HAP-1 (cell line): ENCODE data around the gene SMG6.

Source experiments
- DNase-seq, 2 experiments: peaks; one replicate each; pipeline ENCODE4 v3.0.0-alpha.2; 2016 to 2020; ENCODE audit warnings: low spot score in 2 of 2
- H3K27me3 ChIP-seq: fragments of 250-450 bp; sonication (Bioruptor Pico); 2 replicates; pipeline ENCODE4 v1.5.1; 2020; ENCODE audit warnings: low read depth, mild to moderate bottlenecking, moderate library complexity
- H3K36me3 ChIP-seq: fragments of 250-450 bp; sonication (Bioruptor Pico); replicated peaks from 2 replicates; pipeline ENCODE4 v1.5.1; 2020; ENCODE audit warnings: mild to moderate bottlenecking
- H3K4me1 ChIP-seq: fragments of 250-450 bp; sonication (Bioruptor Pico); 2 replicates; pipeline ENCODE4 v1.5.1; 2020; ENCODE audit warnings: mild to moderate bottlenecking
- H3K4me3 ChIP-seq: fragments of 250-450 bp; sonication (Bioruptor Pico); 2 replicates; pipeline ENCODE4 v1.5.1; 2020; ENCODE audit warnings: mild to moderate bottlenecking, moderate library complexity
- H3K9me3 ChIP-seq: fragments of 250-450 bp; sonication (Bioruptor Pico); 2 replicates; pipeline ENCODE4 v1.5.1; 2020; ENCODE audit warnings: mild to moderate bottlenecking, moderate library complexity
- in situ Hi-C: fragments of 300-500 bp; cut with MboI; formaldehyde crosslinking; loops from 3 replicates; pipeline ENCODE4 v1.14.3; 2020; ENCODE audit warnings: low sequenced_read_pairs, inconsistent platforms, mixed read lengths

SMG6 gene

GRCh38 chr17:2067048-2067561, 236.5 kb downstream of the SMG6 start:
- no peaks in the 10 kb centered on the region for H3K27me3 ChIP-seq
- no peak for DNase-seq
- no peaks in the 10 kb centered on the region for H3K9me3 ChIP-seq
- peaks cover 24% of the 10 kb centered on the region for H3K36me3 ChIP-seq
- in situ Hi-C loops: loop anchor here (5.0 kb wide), 1 partner anchor 175 kb away; no protein-coding TSS in a partner anchor
- H3K4me1 ChIP-seq: no peaks in the 10 kb centered on the region
- no peak overlapping the region for H3K4me3 ChIP-seq

DNA sequence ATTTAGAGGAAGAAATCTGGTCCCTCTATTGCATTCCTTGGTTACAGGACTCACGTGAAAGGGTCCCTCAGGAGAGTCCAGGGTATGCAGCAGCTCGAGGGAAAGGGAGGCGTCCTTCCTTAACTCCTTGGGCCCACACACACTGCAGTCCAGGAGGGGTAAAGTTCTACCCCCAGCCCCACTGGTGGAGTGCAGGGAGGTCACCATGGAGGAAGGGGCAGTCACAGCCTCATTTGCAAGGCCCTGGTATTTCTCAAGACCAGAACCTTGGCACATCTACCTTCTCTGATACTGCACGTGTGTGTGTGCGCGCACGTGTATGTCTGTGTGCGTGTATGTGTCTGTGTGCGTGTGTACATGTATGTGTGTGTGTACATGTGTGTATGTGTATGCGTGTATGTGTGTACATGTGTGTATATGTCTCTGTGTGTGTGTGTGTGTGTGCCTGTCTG, 237.6 kb downstream of the SMG6 start:
- no peaks in the 10 kb centered on the region for H3K4me1 ChIP-seq
- no peak overlapping the region for H3K4me3 ChIP-seq
- peaks cover 24% of the 10 kb centered on the region for H3K36me3 ChIP-seq
- H3K27me3 ChIP-seq: no peaks in the 10 kb centered on the region
- DNase-seq: no peak
- in situ Hi-C loops: loop anchor here (5.0 kb wide), 1 partner anchor 176 kb away; no protein-coding TSS in a partner anchor
- no peaks in the 10 kb centered on the region for H3K9me3 ChIP-seq

- peak in 1 of 2 experiments; percentile 79 for DNase-seq
- Histone ChIP-seq H3K27me3 (no peaks in the 10 kb centered on the region), H3K36me3 (peaks cover 24% of the 10 kb centered on the region), H3K4me1 (no peaks in the 10 kb centered on the region), H3K4me3 (no peak overlapping the region), H3K9me3 (no peaks in the 10 kb centered on the region)
- in situ Hi-C loops: loop anchor here (5.0 kb wide), 1 partner anchor 177 kb away; no protein-coding TSS in a partner anchor
Observed at GRCh38 chr17:2064980-2065785, 238.4 kb downstream of the SMG6 start.

DNA sequence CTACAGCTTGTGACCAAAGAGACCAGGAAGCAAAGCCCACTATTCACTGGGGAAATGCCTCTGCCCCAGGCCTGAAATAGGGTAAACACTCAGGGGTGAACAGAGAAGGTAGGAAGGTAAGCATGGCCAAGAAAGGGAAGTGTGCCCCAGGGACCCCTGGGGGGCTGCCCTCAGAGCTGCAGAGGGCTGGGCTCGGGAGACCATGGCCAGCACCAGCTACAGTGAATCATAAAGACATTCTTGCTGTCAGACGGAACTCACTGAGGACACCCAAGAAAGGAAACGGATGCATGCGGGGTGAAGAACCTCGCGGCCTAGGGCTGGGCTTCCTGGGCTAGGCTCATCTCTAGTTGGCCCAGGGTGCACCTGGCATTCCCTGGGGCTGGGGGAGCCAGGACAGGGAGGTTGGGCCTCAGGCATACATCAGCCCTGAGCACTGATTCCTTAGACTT, 239.0 kb downstream of the SMG6 start:
- no peaks in the 10 kb centered on the region for H3K27me3 ChIP-seq
- no peaks in the 10 kb centered on the region for H3K9me3 ChIP-seq
- H3K4me3 ChIP-seq: no peak overlapping the region
- no peaks in the 10 kb centered on the region for H3K4me1 ChIP-seq
- in situ Hi-C loops: no loop called here
- peaks cover 24% of the 10 kb centered on the region for H3K36me3 ChIP-seq
- DNase-seq: no peak

GRCh38 chr17:2064147-2064489, 239.5 kb downstream of the SMG6 start:
- in situ Hi-C loops: no loop called here
- Histone ChIP-seq H3K9me3 (no peaks in the 10 kb centered on the region), H3K36me3 (peaks cover 24% of the 10 kb centered on the region), H3K4me1 (no peaks in the 10 kb centered on the region), H3K27me3 (no peaks in the 10 kb centered on the region), H3K4me3 (no peak overlapping the region)
- no peak for DNase-seq

GRCh38 chr17:2063261-2064146, 240.1 kb downstream of the SMG6 start:
- in situ Hi-C loops: no loop called here
- Histone ChIP-seq H3K9me3 (no peaks in the 10 kb centered on the region), H3K4me3 (no peak overlapping the region), H3K36me3 (peaks cover 24% of the 10 kb centered on the region), H3K4me1 (no peaks in the 10 kb centered on the region), H3K27me3 (no peaks in the 10 kb centered on the region)
- DNase-seq: no peak

DNA sequence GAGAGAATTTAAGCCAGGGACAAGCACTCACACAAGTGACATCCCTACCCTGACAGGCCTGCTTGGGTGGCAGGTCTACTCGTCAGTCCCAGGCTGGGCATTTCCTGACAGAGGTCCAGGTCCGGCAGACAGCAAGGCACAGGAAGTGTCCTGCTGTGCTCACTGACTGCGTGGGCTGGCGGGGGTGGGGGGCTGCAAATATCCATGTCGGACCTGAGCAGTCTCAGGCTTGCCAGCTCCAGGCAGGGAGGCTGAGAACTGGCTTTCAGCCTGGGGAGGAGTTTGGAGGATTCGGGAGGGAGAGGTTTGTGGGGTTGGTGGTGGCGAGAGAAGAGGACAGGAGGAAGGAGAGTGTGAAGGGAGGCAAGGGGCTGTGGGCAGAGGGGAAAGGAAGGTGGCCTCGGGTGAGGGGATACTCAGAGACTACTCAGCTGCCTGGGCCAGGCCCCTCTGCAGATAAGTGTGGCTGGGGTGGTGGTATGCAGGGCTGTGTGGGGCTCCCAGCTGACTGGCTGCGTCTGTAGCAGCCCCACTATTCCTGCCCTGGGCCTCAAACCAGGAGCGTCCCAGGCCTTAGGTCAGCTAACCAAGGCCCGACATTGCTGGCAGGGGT, 240.9 kb downstream of the SMG6 start:
- no peak overlapping the region for H3K4me3 ChIP-seq
- in situ Hi-C loops: no loop called here

GRCh38 chr17:2061441-2061958, 242.1 kb downstream of the SMG6 start:
- Histone ChIP-seq H3K9me3 (no peaks in the 10 kb centered on the region), H3K36me3 (peaks cover 27% of the 10 kb centered on the region), H3K4me1 (no peaks in the 10 kb centered on the region), H3K27me3 (no peaks in the 10 kb centered on the region), H3K4me3 (no peak overlapping the region)
- in situ Hi-C loops: no loop called here
- DNase-seq: no peak

More for the DNA sequence above, 240.9 kb downstream of the SMG6 start:
- Histone ChIP-seq H3K9me3 (no peaks in the 10 kb centered on the region), H3K36me3 (peaks cover 27% of the 10 kb centered on the region), H3K4me1 (no peaks in the 10 kb centered on the region), H3K27me3 (no peaks in the 10 kb centered on the region)
- no peak for DNase-seq

DNA sequence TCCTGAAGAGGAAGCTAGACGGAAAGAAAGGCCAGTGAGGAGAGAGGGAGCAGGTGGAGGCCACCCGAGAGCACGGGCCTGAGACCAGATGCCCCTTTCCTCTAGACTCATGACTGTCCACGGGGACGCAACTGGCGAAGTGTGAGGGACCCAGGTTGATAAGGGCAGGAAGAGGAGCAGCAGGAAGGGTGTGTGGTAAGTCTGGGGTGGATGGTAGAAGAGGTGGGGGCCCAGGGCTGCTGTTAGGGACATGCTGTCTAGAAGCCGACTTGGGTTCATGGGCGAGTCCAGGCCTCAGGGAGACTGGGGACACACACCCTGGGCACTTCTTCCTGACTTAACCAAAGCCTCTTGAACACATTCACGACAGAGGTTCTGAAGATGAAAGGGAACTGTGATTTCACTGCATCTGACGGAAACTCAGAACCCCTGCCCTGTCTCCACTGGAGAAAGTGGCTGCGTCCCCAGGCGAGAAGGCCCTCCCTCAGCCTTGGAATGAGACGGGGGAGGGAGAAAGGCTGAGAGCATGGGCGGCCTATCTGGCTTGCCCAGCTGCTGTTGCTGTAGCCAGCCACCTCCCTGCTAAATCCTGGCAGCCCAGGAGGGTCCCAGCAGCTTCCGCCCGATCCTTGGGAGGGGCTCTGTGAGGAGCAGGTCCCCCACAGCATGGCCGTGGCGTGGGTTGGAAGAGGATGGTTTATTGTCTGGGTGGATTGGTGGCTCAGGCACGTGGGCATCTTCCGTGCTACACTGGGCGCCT, 242.7 kb downstream of the SMG6 start:
- H3K4me3 ChIP-seq: no peak overlapping the region
- no peaks in the 10 kb centered on the region for H3K27me3 ChIP-seq
- peaks cover 23% of the 10 kb centered on the region for H3K36me3 ChIP-seq
- no peak for DNase-seq
- H3K9me3 ChIP-seq: no peaks in the 10 kb centered on the region
- H3K4me1 ChIP-seq: no peaks in the 10 kb centered on the region
- in situ Hi-C loops: no loop called here

GRCh38 chr17:2060385-2060658, 243.3 kb downstream of the SMG6 start:
- DNase-seq: no peak
- peaks cover 20% of the 10 kb centered on the region for H3K36me3 ChIP-seq
- H3K4me1 ChIP-seq: no peaks in the 10 kb centered on the region
- no peaks in the 10 kb centered on the region for H3K9me3 ChIP-seq
- no peak overlapping the region for H3K4me3 ChIP-seq
- in situ Hi-C loops: no loop called here
- H3K27me3 ChIP-seq: no peaks in the 10 kb centered on the region

DNA sequence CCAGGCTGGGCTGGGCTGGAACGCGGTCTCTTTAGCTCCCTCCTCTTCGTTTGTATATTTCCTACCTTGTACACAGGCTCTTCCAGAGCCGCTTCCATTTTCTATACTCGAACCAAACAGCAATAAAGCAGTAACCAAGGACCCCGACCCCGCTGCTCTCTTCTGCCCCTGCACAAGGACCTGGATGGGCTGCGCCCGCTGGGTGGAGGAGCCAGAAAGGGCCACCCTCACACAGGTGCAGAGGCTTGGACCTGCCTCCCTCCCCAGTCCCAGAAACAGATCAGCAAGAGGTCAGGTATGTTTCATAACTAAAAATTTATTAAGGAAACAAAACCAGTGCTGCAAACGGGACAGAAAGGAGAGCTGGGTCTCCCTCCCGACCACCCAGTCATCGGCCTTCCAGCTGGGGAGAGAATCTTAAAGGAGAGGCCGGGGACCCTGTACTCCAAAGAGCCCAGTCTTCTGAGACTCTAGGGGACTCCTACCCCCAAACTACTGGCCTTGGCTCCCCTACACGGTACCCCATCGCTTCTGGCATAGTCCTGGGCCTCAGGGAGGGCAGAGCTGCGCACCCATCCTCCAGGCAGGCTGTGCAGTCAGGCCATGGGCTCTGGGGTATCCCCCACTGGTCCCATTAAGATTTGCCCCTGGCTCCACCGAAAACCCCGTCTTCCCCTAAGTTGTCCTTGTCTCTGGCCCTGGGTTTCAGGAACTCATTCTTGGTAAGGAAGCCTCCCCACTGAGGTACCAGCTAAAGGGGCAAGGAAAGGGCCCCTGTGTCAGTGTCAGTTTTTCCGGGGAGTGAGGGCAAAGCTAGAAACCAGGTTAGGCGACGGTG, 243.8 kb downstream of the SMG6 start:
- H3K36me3 ChIP-seq: peaks cover 14% of the 10 kb centered on the region; the same call in 1 of the 2 replicates
- DNase-seq: no peak
- H3K4me1 ChIP-seq: no peaks in the 10 kb centered on the region
- H3K9me3 ChIP-seq: no peaks in the 10 kb centered on the region
- no peaks in the 10 kb centered on the region for H3K27me3 ChIP-seq
- no peak overlapping the region for H3K4me3 ChIP-seq
- in situ Hi-C loops: no loop called here
